ENCODE measurements around the gene RNF225.

RNF225 gene

GRCh38 chr19:58398087-58398486 is 2.6 kb downstream of the RNF225 start:
- peaks cover 10% of the 10 kb centered on the region for H3K79me2 ChIP-seq (ENCODE audit: control insufficient read depth, low read length)
- no peaks in the 10 kb centered on the region for H3K9me3 ChIP-seq (ENCODE audit: control insufficient read depth, insufficient read depth, low read length)
- H3K27ac ChIP-seq (ENCODE audit: low read depth, low read length): no peak overlapping the region
- TF ChIP-seq CTCF (IDR thresholded peaks at IDR 0.05; ENCODE audit: low read depth, low read length, poor library complexity, severe bottlenecking): no peak
- H3F3A ChIP-seq (ENCODE audit: control insufficient read depth, insufficient read depth): peaks cover 25% of the 10 kb centered on the region
- H3K4me3 ChIP-seq (ENCODE audit: low read length): no peak overlapping the region
- H3K4me1 ChIP-seq (ENCODE audit: control insufficient read depth, low read length): peaks cover 19% of the 10 kb centered on the region
- H3K36me3 ChIP-seq (ENCODE audit: control insufficient read depth, low read length): peaks cover 26% of the 10 kb centered on the region
- H3K4me2 ChIP-seq (ENCODE audit: low read length): no peak overlapping the region
- no peaks in the 10 kb centered on the region for H3K9me2 ChIP-seq (replicated peaks; ENCODE audit: control insufficient read depth, low read length)
- H4K20me1 ChIP-seq (ENCODE audit: control insufficient read depth, insufficient read depth, low read depth, low read length): 0 out of 2 replicates have a peak, but pooled peaks cover 2% of the 10 kb centered on the region
- no peaks in the 10 kb centered on the region for H3K27me3 ChIP-seq (ENCODE audit: control insufficient read depth, low read length)

- Histone ChIP-seq H3K4me2 (ENCODE audit: low read length) (no peak overlapping the region), H3K4me3 (ENCODE audit: low read length) (no peak overlapping the region), H3F3A (ENCODE audit: control insufficient read depth, insufficient read depth) (peaks cover 23% of the 10 kb centered on the region), H3K27ac (ENCODE audit: low read depth, low read length) (no peak overlapping the region), H3K9me3 (ENCODE audit: control insufficient read depth, insufficient read depth, low read length) (no peaks in the 10 kb centered on the region), H3K27me3 (ENCODE audit: control insufficient read depth, low read length) (no peaks in the 10 kb centered on the region), H3K4me1 (ENCODE audit: control insufficient read depth, low read length) (peaks cover 20% of the 10 kb centered on the region), H3K79me2 (ENCODE audit: control insufficient read depth, low read length) (peaks cover 10% of the 10 kb centered on the region), H4K20me1 (ENCODE audit: control insufficient read depth, insufficient read depth, low read depth, low read length) (0 out of 2 replicates have a peak, but pooled peaks cover 2% of the 10 kb centered on the region), H3K36me3 (ENCODE audit: control insufficient read depth, low read length) (peaks cover 21% of the 10 kb centered on the region), H3K9me2 (replicated peaks; ENCODE audit: control insufficient read depth, low read length) (no peaks in the 10 kb centered on the region)
- TF ChIP-seq EZH2phosphoT487 (IDR thresholded peaks at IDR 0.05; ENCODE audit: borderline replicate concordance, low read length) (no peak), CTCF (IDR thresholded peaks at IDR 0.05; ENCODE audit: low read depth, low read length, poor library complexity, severe bottlenecking) (no peak)
Measured at GRCh38 chr19:58398545-58398944, 3.1 kb downstream of the RNF225 start.

- Histone ChIP-seq H3K27ac (ENCODE audit: low read depth, low read length) (no peak overlapping the region), H3K36me3 (ENCODE audit: control insufficient read depth, low read length) (peaks cover 8% of the 10 kb centered on the region), H3K4me3 (ENCODE audit: low read length) (no peak overlapping the region), H3K27me3 (ENCODE audit: control insufficient read depth, low read length) (no peaks in the 10 kb centered on the region), H4K20me1 (ENCODE audit: control insufficient read depth, insufficient read depth, low read depth, low read length) (no peaks in the 10 kb centered on the region), H3K4me1 (ENCODE audit: control insufficient read depth, low read length) (peaks cover 20% of the 10 kb centered on the region), H3K4me2 (ENCODE audit: low read length) (no peak overlapping the region), H3K9me2 (replicated peaks; ENCODE audit: control insufficient read depth, low read length) (no peaks in the 10 kb centered on the region), H3K79me2 (ENCODE audit: control insufficient read depth, low read length) (peaks cover 10% of the 10 kb centered on the region), H3F3A (ENCODE audit: control insufficient read depth, insufficient read depth) (peaks cover 17% of the 10 kb centered on the region), H3K9me3 (ENCODE audit: control insufficient read depth, insufficient read depth, low read length) (no peaks in the 10 kb centered on the region)
- no peak for TF ChIP-seq EZH2phosphoT487 (IDR thresholded peaks at IDR 0.05; ENCODE audit: borderline replicate concordance, low read length)
- TF ChIP-seq CTCF (IDR thresholded peaks at IDR 0.05; ENCODE audit: low read depth, low read length, poor library complexity, severe bottlenecking): no peak
Measured at GRCh38 chr19:58399903-58400302, 4.4 kb downstream of the RNF225 start.
